ENCODE data around the gene GAREM1. TPM values are rescaled to one million over a fixed set of nuclear protein-coding genes. Genes with fewer than 3 reads are reported as not detected.

The GAREM1 gene
- total RNA-seq, 1 experiment from 2014 or later = 4.7 TPM

DNA sequence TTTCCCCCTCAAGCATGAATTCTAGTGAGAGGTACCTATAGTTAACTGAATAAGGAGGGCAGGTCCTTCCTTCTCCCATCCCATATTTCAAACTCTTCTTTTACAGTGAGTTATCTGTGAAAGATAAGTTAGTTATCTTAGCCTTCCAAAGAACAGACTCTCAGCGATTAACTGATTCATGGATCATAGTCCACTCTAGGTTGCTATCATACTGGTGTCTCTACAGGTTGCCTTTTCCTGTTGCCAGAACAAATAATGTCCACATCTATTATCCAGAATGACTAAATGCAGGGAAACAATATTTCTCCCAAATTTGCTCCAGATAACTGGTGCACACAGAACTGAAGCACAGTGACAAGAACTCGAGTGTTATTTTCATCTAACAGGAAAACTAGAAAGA lies 212.5 kb downstream of the GAREM1 start:
- H3K9me3 ChIP-seq (ENCODE audit: control insufficient read depth, insufficient read depth, low read depth, low read length) = no peaks in the 10 kb centered on the region
- intact Hi-C loops (cut with micrococcal nuclease; ENCODE audit: unreplicated experiment) (no loop called here), in situ Hi-C loops (cut with HindIII; ENCODE audit: low pct_unique_long_range_greater_than_20kb, low sequenced_read_pairs) (no loop called here)
- ChIA-PET CTCF (no interaction called here), POLR2A (no interaction called here)
- DNase-seq (ENCODE audit: low read depth, low spot score) = no peak
- no peak overlapping the region for H3K4me3 ChIP-seq (ENCODE audit: low read depth in 2 of 2, low read length in 2 of 2)
- no peak overlapping the region for H3K27ac ChIP-seq (ENCODE audit: low read length)
- no peaks in the 10 kb centered on the region for H3K36me3 ChIP-seq (ENCODE audit: control insufficient read depth, insufficient read depth, low read length)
- H3K4me1 ChIP-seq (ENCODE audit: control insufficient read depth, insufficient read depth, low read length) = no peaks in the 10 kb centered on the region
- H3K27me3 ChIP-seq (ENCODE audit: control insufficient read depth, insufficient read depth, low read length) = no peaks in the 10 kb centered on the region
- TF ChIP-seq, protein P1, sequence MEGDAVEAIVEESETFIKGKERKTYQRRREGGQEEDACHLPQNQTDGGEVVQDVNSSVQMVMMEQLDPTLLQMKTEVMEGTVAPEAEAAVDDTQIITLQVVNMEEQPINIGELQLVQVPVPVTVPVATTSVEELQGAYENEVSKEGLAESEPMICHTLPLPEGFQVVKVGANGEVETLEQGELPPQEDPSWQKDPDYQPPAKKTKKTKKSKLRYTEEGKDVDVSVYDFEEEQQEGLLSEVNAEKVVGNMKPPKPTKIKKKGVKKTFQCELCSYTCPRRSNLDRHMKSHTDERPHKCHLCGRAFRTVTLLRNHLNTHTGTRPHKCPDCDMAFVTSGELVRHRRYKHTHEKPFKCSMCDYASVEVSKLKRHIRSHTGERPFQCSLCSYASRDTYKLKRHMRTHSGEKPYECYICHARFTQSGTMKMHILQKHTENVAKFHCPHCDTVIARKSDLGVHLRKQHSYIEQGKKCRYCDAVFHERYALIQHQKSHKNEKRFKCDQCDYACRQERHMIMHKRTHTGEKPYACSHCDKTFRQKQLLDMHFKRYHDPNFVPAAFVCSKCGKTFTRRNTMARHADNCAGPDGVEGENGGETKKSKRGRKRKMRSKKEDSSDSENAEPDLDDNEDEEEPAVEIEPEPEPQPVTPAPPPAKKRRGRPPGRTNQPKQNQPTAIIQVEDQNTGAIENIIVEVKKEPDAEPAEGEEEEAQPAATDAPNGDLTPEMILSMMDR (IDR thresholded peaks at IDR 0.05) = no peak
- TF ChIP-seq TCF7L2 (IDR thresholded peaks at IDR 0.05; ENCODE audit: low read depth, low read length) = no peak
- TF ChIP-seq POLR2AphosphoS5 (IDR thresholded peaks at IDR 0.05; ENCODE audit: low read depth, low read length) = no peak
- no peak for TF ChIP-seq REST (IDR thresholded peaks at IDR 0.05; ENCODE audit: insufficient read depth in 1 of 2, low read depth in 2 of 2, low read length in 1 of 2)
- TF ChIP-seq SIN3A (IDR thresholded peaks at IDR 0.05; ENCODE audit: borderline replicate concordance, insufficient read depth, low read depth, low read length) = no peak
- ATAC-seq = no peak
- no TSS peak for BruUV-seq (replicated peaks)

GRCh38 chr18:32257084-32257785 lies 213.4 kb downstream of the GAREM1 start:
- no peak for DNase-seq (ENCODE audit: low read depth, low spot score)
- intact Hi-C loops (cut with micrococcal nuclease; ENCODE audit: unreplicated experiment) = no loop called here
- POLR2A ChIA-PET = no interaction called here

More at GRCh38 chr18:32257084-32257785, 213.4 kb downstream of the GAREM1 start:
- CTCF ChIA-PET = no interaction called here
- Histone ChIP-seq H3K9me3 (ENCODE audit: control insufficient read depth, insufficient read depth, low read depth, low read length) (no peaks in the 10 kb centered on the region), H3K4me3 (ENCODE audit: low read depth in 2 of 2, low read length in 2 of 2) (no peak overlapping the region), H3K4me1 (ENCODE audit: control insufficient read depth, insufficient read depth, low read length) (no peaks in the 10 kb centered on the region), H3K36me3 (ENCODE audit: control insufficient read depth, insufficient read depth, low read length) (no peaks in the 10 kb centered on the region), H3K27me3 (ENCODE audit: control insufficient read depth, insufficient read depth, low read length) (no peaks in the 10 kb centered on the region), H3K27ac (ENCODE audit: low read length) (no peak overlapping the region)
- in situ Hi-C loops (cut with HindIII; ENCODE audit: low pct_unique_long_range_greater_than_20kb, low sequenced_read_pairs) = no loop called here
- no TSS peak for BruUV-seq (replicated peaks)
- ATAC-seq = no peak
- TF ChIP-seq SIN3A (IDR thresholded peaks at IDR 0.05; ENCODE audit: borderline replicate concordance, insufficient read depth, low read depth, low read length) (no peak), REST (IDR thresholded peaks at IDR 0.05; ENCODE audit: insufficient read depth in 1 of 2, low read depth in 2 of 2, low read length in 1 of 2) (no peak), POLR2AphosphoS5 (IDR thresholded peaks at IDR 0.05; ENCODE audit: low read depth, low read length) (no peak)

Measured in Panc1 (cell line).